Measurements from ENCODE around the gene MEF2C. TPM values are rescaled to one million over a fixed set of nuclear protein-coding genes. Genes with fewer than 3 reads are reported as not detected.

MEF2C gene
- total RNA-seq, 4 donors from 2014 or later, result 17.3 to 58.0 (median 23.5) TPM

- in situ Hi-C loops (cut with MboI; ENCODE audit: low pct_ligation_motif_present in 1 of 4, low pct_unique_long_range_greater_than_20kb in 1 of 4, low sequenced_read_pairs in 3 of 4), result no loop called here
- DNase-seq, result no peak
- H3K9me3 ChIP-seq, result no peaks in the 10 kb centered on the region
- TF ChIP-seq CTCF (IDR thresholded peaks at IDR 0.05), result no peak
- TF ChIP-seq POLR2A (IDR thresholded peaks at IDR 0.05), result no peak
- TF ChIP-seq POLR2AphosphoS5 (IDR thresholded peaks at IDR 0.05), result no peak
- no peak for TF ChIP-seq EP300 (IDR thresholded peaks at IDR 0.05; ENCODE audit: low read depth)
- 82 to 95% methylated on average over 4 of the region's 4 CpGs for WGBS, 2 donors (ENCODE audit: low coverage in 1 of 2)
- H3K4me1 ChIP-seq, result peaks cover 4 to 38% (median 17%) of the 10 kb centered on the region in 4 donors
- intact Hi-C loops (cut with DNase I; ENCODE audit: low total_unique reads), result no loop called here
- no peaks in the 10 kb centered on the region for H3K27me3 ChIP-seq
- no peak overlapping the region for H3K4me3 ChIP-seq
- H3K36me3 ChIP-seq, result no peaks in the 10 kb centered on the region
- H3K27ac ChIP-seq, result no peak overlapping the region
Observed at GRCh38 chr5:88782571-88782970, 100.4 kb downstream of the MEF2C start.

GRCh38 chr5:88780736-88781135, 102.2 kb downstream of the MEF2C start:
- WGBS, 2 donors (ENCODE audit: low coverage in 1 of 2), result 67 to 88% methylated on average over 1 of the region's 1 CpG
- intact Hi-C loops (cut with DNase I; ENCODE audit: low total_unique reads) (no loop called here), in situ Hi-C loops (cut with MboI; ENCODE audit: low pct_ligation_motif_present in 1 of 4, low pct_unique_long_range_greater_than_20kb in 1 of 4, low sequenced_read_pairs in 3 of 4) (no loop called here)
- Histone ChIP-seq H3K4me3 (no peak overlapping the region), H3K27ac (no peak overlapping the region), H3K4me1 (peaks cover 2 to 32% (median 11%) of the 10 kb centered on the region in 4 donors), H3K9me3 (no peaks in the 10 kb centered on the region), H3K27me3 (no peaks in the 10 kb centered on the region), H3K36me3 (no peaks in the 10 kb centered on the region)
- TF ChIP-seq CTCF (IDR thresholded peaks at IDR 0.05) (no peak), EP300 (IDR thresholded peaks at IDR 0.05; ENCODE audit: low read depth) (no peak), POLR2AphosphoS5 (IDR thresholded peaks at IDR 0.05) (no peak), POLR2A (IDR thresholded peaks at IDR 0.05) (no peak)
- DNase-seq, result no peak

- Histone ChIP-seq H3K4me1 (peaks cover 0 to 18% (median 3%) of the 10 kb centered on the region in 4 donors), H3K27me3 (no peaks in the 10 kb centered on the region), H3K36me3 (no peaks in the 10 kb centered on the region), H3K9me3 (no peaks in the 10 kb centered on the region), H3K27ac (no peak overlapping the region), H3K4me3 (no peak overlapping the region)
- 86 to 93% methylated on average over 3 to 5 of the region's 5 CpGs for WGBS, 2 donors (ENCODE audit: low coverage in 1 of 2)
- DNase-seq, result no peak
- in situ Hi-C loops (cut with MboI; ENCODE audit: low pct_ligation_motif_present in 1 of 4, low pct_unique_long_range_greater_than_20kb in 1 of 4, low sequenced_read_pairs in 3 of 4) (no loop called here), intact Hi-C loops (cut with DNase I; ENCODE audit: low total_unique reads) (no loop called here)
- TF ChIP-seq CTCF (IDR thresholded peaks at IDR 0.05), result no peak
- no peak for TF ChIP-seq EP300 (IDR thresholded peaks at IDR 0.05; ENCODE audit: low read depth)
- no peak for TF ChIP-seq POLR2AphosphoS5 (IDR thresholded peaks at IDR 0.05)
- TF ChIP-seq POLR2A (IDR thresholded peaks at IDR 0.05), result no peak
Observed at GRCh38 chr5:88778736-88779135, 104.2 kb downstream of the MEF2C start.

GRCh38 chr5:88776692-88777091, 106.3 kb downstream of the MEF2C start:
- 25 to 73% methylated on average over 4 of the region's 4 CpGs for WGBS, 2 donors (ENCODE audit: low coverage in 1 of 2)
- Histone ChIP-seq H3K36me3 (no peaks in the 10 kb centered on the region), H3K9me3 (no peaks in the 10 kb centered on the region), H3K27me3 (no peaks in the 10 kb centered on the region), H3K27ac (no peak overlapping the region), H3K4me3 (no peak overlapping the region), H3K4me1 (peaks cover 0 to 14% (median 3%) of the 10 kb centered on the region in 4 donors)
- intact Hi-C loops (cut with DNase I; ENCODE audit: low total_unique reads), result no loop called here
- peak; percentile 64 for DNase-seq
- in situ Hi-C loops (cut with MboI; ENCODE audit: low pct_ligation_motif_present in 1 of 4, low pct_unique_long_range_greater_than_20kb in 1 of 4, low sequenced_read_pairs in 3 of 4), result no loop called here
- TF ChIP-seq CTCF (IDR thresholded peaks at IDR 0.05), result no peak
- no peak for TF ChIP-seq POLR2A (IDR thresholded peaks at IDR 0.05)
- no peak for TF ChIP-seq EP300 (IDR thresholded peaks at IDR 0.05; ENCODE audit: low read depth)
- peak in 1 of 3 donors; percentile 7 for TF ChIP-seq POLR2AphosphoS5 (IDR thresholded peaks at IDR 0.05)
